ENCODE results near the gene PLCB4.

PLCB4 gene

DNA sequence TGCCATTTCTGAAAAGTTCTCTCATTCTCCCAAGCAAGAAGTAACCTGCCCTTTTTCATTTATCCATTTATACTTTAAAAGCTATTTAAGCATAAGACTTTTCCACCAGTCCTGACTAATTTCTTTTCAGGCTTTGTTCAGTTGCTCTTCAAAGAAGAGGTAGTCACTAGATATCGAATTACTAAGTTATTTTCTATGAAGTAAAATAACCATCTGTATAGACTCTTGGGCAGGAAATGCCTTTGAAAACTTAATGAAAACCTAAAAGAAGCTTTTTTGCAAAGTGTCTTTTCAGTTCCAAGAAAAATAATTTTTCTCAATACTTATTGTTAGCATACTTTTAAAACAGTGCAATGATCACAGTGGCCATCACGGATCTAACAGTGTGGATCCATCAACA is 414.2 kb downstream of the PLCB4 start:
- DNase-seq (ENCODE audit: low read depth), result no peak
- TF ChIP-seq, protein P1, sequence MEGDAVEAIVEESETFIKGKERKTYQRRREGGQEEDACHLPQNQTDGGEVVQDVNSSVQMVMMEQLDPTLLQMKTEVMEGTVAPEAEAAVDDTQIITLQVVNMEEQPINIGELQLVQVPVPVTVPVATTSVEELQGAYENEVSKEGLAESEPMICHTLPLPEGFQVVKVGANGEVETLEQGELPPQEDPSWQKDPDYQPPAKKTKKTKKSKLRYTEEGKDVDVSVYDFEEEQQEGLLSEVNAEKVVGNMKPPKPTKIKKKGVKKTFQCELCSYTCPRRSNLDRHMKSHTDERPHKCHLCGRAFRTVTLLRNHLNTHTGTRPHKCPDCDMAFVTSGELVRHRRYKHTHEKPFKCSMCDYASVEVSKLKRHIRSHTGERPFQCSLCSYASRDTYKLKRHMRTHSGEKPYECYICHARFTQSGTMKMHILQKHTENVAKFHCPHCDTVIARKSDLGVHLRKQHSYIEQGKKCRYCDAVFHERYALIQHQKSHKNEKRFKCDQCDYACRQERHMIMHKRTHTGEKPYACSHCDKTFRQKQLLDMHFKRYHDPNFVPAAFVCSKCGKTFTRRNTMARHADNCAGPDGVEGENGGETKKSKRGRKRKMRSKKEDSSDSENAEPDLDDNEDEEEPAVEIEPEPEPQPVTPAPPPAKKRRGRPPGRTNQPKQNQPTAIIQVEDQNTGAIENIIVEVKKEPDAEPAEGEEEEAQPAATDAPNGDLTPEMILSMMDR (IDR thresholded peaks at IDR 0.05; ENCODE audit: low read length, missing control alignments), result no peak
- H3K4me3 ChIP-seq (replicated peaks; ENCODE audit: low read depth, low read length), result no peak overlapping the region

GRCh38 chr20:9485614-9486340 is 416.9 kb downstream of the PLCB4 start:
- DNase-seq (ENCODE audit: low read depth), result no peak
- no peak overlapping the region for H3K4me3 ChIP-seq (replicated peaks; ENCODE audit: low read depth, low read length)
- TF ChIP-seq, protein P1 (IDR thresholded peaks at IDR 0.05; ENCODE audit: low read length, missing control alignments), result no peak

- TF ChIP-seq, protein P1 (IDR thresholded peaks at IDR 0.05; ENCODE audit: low read length, missing control alignments), result no peak
- no peak overlapping the region for H3K4me3 ChIP-seq (replicated peaks; ENCODE audit: low read depth, low read length)
- DNase-seq (ENCODE audit: low read depth), result no peak
Observed at GRCh38 chr20:9487231-9487630, 418.3 kb downstream of the PLCB4 start.

DNA sequence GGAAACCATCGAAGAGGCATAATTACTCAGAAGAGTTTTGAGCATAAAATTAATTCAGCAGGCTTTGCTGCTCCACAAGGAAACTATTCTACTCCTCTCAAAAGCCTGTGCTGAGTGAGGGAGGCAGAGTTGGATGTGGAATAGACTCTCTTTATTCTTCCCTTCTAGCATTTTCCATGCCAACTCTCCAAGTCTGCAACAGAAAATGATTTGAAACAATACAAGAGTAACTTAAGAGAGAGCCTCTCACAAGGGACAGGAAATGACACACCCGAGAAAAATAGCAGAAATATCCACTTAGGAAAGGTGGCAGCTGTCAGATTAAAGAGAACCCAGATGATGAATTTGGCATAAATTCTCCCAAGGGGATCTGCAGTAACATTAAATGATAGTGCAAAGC is 419.2 kb downstream of the PLCB4 start:
- TF ChIP-seq, protein P1 (IDR thresholded peaks at IDR 0.05; ENCODE audit: low read length, missing control alignments), result no peak
- no peak for DNase-seq (ENCODE audit: low read depth)
- no peak overlapping the region for H3K4me3 ChIP-seq (replicated peaks; ENCODE audit: low read depth, low read length)

- no peak overlapping the region for H3K4me3 ChIP-seq (replicated peaks; ENCODE audit: low read depth, low read length)
- TF ChIP-seq, protein P1 (IDR thresholded peaks at IDR 0.05; ENCODE audit: low read length, missing control alignments), result no peak
- DNase-seq (ENCODE audit: low read depth), result no peak
Observed at GRCh38 chr20:9490161-9490560, 421.3 kb downstream of the PLCB4 start.

DNA sequence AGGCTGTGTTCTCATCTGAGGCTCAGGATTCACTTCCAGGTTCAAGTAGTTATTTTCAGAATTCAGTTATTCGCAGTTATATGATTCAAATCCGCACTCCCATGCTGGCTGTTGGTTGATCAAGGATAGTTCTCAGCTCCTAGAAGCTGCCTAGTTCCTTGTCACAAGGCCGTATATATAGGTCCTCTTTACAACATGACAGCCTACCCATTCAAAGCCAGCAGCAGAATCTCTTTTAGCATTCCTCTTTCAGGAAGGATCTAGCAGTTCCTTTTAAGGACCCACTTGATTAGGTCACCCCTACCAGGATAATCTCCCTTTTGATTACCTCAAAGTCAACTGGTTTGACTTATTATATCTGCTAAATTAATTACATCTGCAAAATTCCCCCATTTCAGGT is 421.7 kb downstream of the PLCB4 start:
- H3K4me3 ChIP-seq (replicated peaks; ENCODE audit: low read depth, low read length), result no peak overlapping the region
- TF ChIP-seq, protein P1 (IDR thresholded peaks at IDR 0.05; ENCODE audit: low read length, missing control alignments), result no peak
- no peak for DNase-seq (ENCODE audit: low read depth)

DNA sequence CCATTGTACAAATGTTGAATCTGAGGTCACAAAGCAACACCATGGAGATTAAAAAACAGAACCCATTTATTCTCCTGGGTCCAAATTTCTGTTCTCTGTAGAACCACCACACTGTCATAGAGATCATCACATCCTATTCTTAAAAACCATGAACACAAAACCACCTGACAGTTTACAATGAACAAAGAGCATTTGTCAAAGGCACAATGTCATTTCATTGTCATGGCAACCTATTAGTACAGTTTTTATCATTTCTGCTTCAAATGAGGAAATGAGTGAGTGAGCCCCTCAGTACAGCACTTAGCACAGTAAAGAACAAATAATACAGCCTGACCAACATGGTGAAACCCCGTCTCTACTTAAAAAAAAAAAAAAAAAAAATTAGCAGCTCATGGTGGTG is 422.4 kb downstream of the PLCB4 start:
- TF ChIP-seq, protein P1 (IDR thresholded peaks at IDR 0.05; ENCODE audit: low read length, missing control alignments), result no peak
- no peak for DNase-seq (ENCODE audit: low read depth)

More for the DNA sequence above, 422.4 kb downstream of the PLCB4 start:
- H3K4me3 ChIP-seq (replicated peaks; ENCODE audit: low read depth, low read length), result no peak overlapping the region

Measured in fibroblast of pulmonary artery (primary cell).